Measurements from ENCODE around the gene CEP57. TPM values are rescaled to one million over a fixed set of nuclear protein-coding genes. Genes with fewer than 3 reads are reported as not detected.
"Not testable (repeated sequence)": the region's sequence is repeated elsewhere in the genome, so short reads cannot be mapped to it uniquely, and the experiment has no call there.

The CEP57 gene
- total and polyA plus RNA-seq, 2 donors (not counting 1 experiment from before 2014, with no cell fraction given): 19.0 to 82.9 TPM

DNA sequence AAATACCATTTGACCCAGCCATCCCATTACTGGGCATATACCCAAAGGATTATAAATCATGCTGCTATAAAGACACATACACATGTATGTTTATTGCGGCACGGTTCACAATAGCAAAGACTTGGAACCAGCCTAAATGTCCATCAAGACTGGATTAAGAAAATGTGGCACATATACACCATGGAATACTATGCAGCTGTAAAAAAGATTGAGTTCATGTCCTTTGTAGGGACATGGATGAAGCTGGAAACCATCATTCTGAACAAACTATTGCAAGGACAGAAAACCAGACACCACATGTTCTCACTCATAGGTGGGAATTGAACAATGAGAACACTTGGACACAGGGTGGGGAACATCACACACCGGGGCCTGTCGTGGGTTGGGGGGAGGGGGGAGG, 20.8 kb downstream of the CEP57 start:
- H3K27ac Mint-ChIP-seq; H3K4me1 Mint-ChIP-seq; DNase-seq; H3K4me2 ChIP-seq (replicated peaks; ENCODE audit: low read depth, low read length, poor library complexity, severe bottlenecking); H3K36me3 ChIP-seq (replicated peaks in 1 of 2; ENCODE audit: control extremely low read depth in 1 of 2, control insufficient read depth in 1 of 2, extremely low read depth in 1 of 2, insufficient read depth in 2 of 2, low read length in 1 of 2); H3K9ac ChIP-seq (ENCODE audit: low read length); intact Hi-C loops (cut with micrococcal nuclease); H3K27me3 Mint-ChIP-seq; H3K4me3 ChIP-seq (ENCODE audit: control extremely low read depth in 1 of 5, extremely low read depth in 1 of 5, insufficient read depth in 1 of 5, low read depth in 2 of 5, low read length in 4 of 5); H2AFZ ChIP-seq (ENCODE audit: insufficient read depth, low read depth, low read length, poor library complexity, severe bottlenecking); CTCF ChIA-PET; H3K79me2 ChIP-seq (ENCODE audit: control insufficient read depth, insufficient read depth, low read length); POLR2A ChIA-PET; H3K4me1 ChIP-seq (ENCODE audit: control insufficient read depth in 2 of 2, insufficient read depth in 2 of 2, low read length in 2 of 2); ATAC-seq (ENCODE audit: low read depth); H3K9me3 ChIP-seq (ENCODE audit: control extremely low read depth in 1 of 3, control insufficient read depth in 2 of 3, insufficient read depth in 1 of 3, low read length in 2 of 3); H3K4me3 Mint-ChIP-seq; H3K27me3 ChIP-seq (replicated peaks in 1 of 4; ENCODE audit: control extremely low read depth in 1 of 4, control insufficient read depth in 3 of 4, insufficient read depth in 4 of 4, low read length in 3 of 4); H4K20me1 ChIP-seq (ENCODE audit: control insufficient read depth, insufficient read depth, low read length, poor library complexity, severe bottlenecking); H3K9me3 Mint-ChIP-seq (ENCODE audit: insufficient read depth); H3K27ac ChIP-seq (ENCODE audit: low read length in 2 of 2): not testable (repeated sequence)
- WGBS (ENCODE audit: insufficient coverage): 100% methylated on average over 2 of the region's 4 CpGs

DNA sequence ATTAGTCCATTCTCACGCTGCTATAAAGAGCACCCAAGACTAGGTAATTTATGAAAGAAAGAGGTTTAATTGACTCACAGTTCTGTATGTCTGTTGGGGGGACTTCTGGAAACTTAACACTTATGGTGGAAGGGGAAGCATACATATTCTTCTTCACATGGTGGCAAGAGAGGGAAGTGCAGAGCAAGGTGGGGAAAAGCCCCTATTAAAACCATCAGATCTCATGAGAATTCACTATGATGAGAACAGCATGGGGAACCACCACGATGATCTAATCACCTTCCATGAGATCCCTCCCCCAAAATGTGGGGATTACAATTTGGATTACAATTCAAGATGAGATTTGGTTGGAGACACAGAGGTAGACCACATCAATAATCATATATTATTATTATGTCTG, 25.7 kb downstream of the CEP57 start:
- Histone ChIP-seq H3K4me2 (replicated peaks; ENCODE audit: low read depth, low read length, poor library complexity, severe bottlenecking) (no peak overlapping the region), H2AFZ (ENCODE audit: insufficient read depth, low read depth, low read length, poor library complexity, severe bottlenecking) (no peak overlapping the region), H3K9me3 (ENCODE audit: control extremely low read depth in 1 of 3, control insufficient read depth in 2 of 3, insufficient read depth in 1 of 3, low read length in 2 of 3) (no peaks in the 10 kb centered on the region), H3K27me3 (replicated peaks in 1 of 4; ENCODE audit: control extremely low read depth in 1 of 4, control insufficient read depth in 3 of 4, insufficient read depth in 4 of 4, low read length in 3 of 4) (no peaks in the 10 kb centered on the region), H3K9ac (ENCODE audit: low read length) (no peak overlapping the region), H3K4me1 (ENCODE audit: control insufficient read depth in 2 of 2, insufficient read depth in 2 of 2, low read length in 2 of 2) (no peaks in the 10 kb centered on the region), H3K79me2 (ENCODE audit: control insufficient read depth, insufficient read depth, low read length) (no peaks in the 10 kb centered on the region), H3K27ac (ENCODE audit: low read length in 2 of 2) (no peak overlapping the region), H3K36me3 (replicated peaks in 1 of 2; ENCODE audit: control extremely low read depth in 1 of 2, control insufficient read depth in 1 of 2, extremely low read depth in 1 of 2, insufficient read depth in 2 of 2, low read length in 1 of 2) (peaks cover 0 to 39% of the 10 kb centered on the region in 2 experiments), H4K20me1 (ENCODE audit: control insufficient read depth, insufficient read depth, low read length, poor library complexity, severe bottlenecking) (no peaks in the 10 kb centered on the region), H3K4me3 (ENCODE audit: control extremely low read depth in 1 of 5, extremely low read depth in 1 of 5, insufficient read depth in 1 of 5, low read depth in 2 of 5, low read length in 4 of 5) (no peak overlapping the region)
- ChIA-PET POLR2A (no interaction called here), CTCF (no interaction called here)
- peak; percentile 16 for DNase-seq
- no peak for ATAC-seq (ENCODE audit: low read depth)
- Mint-ChIP-seq H3K4me1 (peaks cover 3% of the 10 kb centered on the region), H3K27ac (no peak overlapping the region), H3K4me3 (no peak overlapping the region), H3K27me3 (no peaks in the 10 kb centered on the region), H3K9me3 (ENCODE audit: insufficient read depth) (no peaks in the 10 kb centered on the region)
- intact Hi-C loops (cut with micrococcal nuclease): no loop called here
- TF ChIP-seq EZH2 (IDR thresholded peaks at IDR 0.05; ENCODE audit: borderline replicate concordance, insufficient read depth, low read depth, low read length, poor library complexity, severe bottlenecking) (no peak), CTCF (IDR thresholded peaks at IDR 0.05) (no peak)
- WGBS (ENCODE audit: insufficient coverage): no CpG with 5 or more reads among the region's 2 CpGs

Measured in B cell (primary cell).